GM12878 (cell line): ENCODE data around the gene C19orf18. TPM values are rescaled to one million over a fixed set of nuclear protein-coding genes. Genes with fewer than 3 reads are reported as not detected.

Source experiments
- ATAC-seq: fragments of 200-7000 bp; cut with Tn5 transposase; 3 replicates; pipeline ENCODE4 v1.9.1; 2020; ENCODE audit warnings: mild to moderate bottlenecking, moderate library complexity
- BruUV-seq: library from RNA; stranded (reverse); fragments of 400-500 nt; replicated peaks from 2 replicates; lab custom pipeline; 2021; lab: Mats Ljungman, UMichigan
- CTCF ChIA-PET: fragments of 300-600 bp; sonication (Branson Sonifier 250); formaldehyde crosslinking; extraction: SDS; loops from one replicate; lab custom pipeline; 2021; ENCODE audit warnings: inconsistent platforms; lab: Yijun Ruan, JAX
- POLR2A ChIA-PET: fragments of 350-600 bp; formaldehyde crosslinking; extraction: SDS; loops from one replicate; lab custom pipeline; 2021; ENCODE audit warnings: inconsistent platforms; lab: Charles Lee
- RAD21 ChIA-PET: fragments of 300-600 bp; sonication (Branson Sonifier 250); formaldehyde crosslinking; loops from one replicate; lab custom pipeline; 2023; ENCODE audit warnings: antibody characterized with exemption; ENCODE audit not compliant: unreplicated experiment; lab: Charles Lee
- SMC1A ChIA-PET: fragments of 300-600 bp; sonication (Branson Sonifier 250); formaldehyde crosslinking; loops from one replicate; lab custom pipeline; 2023; ENCODE audit not compliant: unreplicated experiment, uncharacterized antibody; lab: Charles Lee
- DNase-seq: peaks from one replicate; pipeline ENCODE4 v3.0.0-alpha.2; 2011; ENCODE audit warnings: low read depth, low spot score
- FAIRE-seq: peaks from 3 replicates; lab custom pipeline; 2011; peaks lifted over from hg19 to GRCh38; lab: Jason Lieb, UNC
- H2AFZ ChIP-seq: 2 replicates; pipeline ENCODE4 v1.6.0; 2011; ENCODE audit warnings: low read depth, low read length, control low read depth; ENCODE audit not compliant: control insufficient read depth
- H3K27ac ChIP-seq: 2 replicates; pipeline ENCODE4 v1.5.1; 2011; ENCODE audit warnings: control low read depth; ENCODE audit not compliant: control insufficient read depth, insufficient read depth
- H3K27me3 ChIP-seq, 2 experiments: replicated peaks in 1 of 2; 2 replicates each; pipeline versions ENCODE4 v1.6.0 to v1.6.1; 2011; ENCODE audit warnings: low read length in 1 of 2; ENCODE audit not compliant: control insufficient read depth in 2 of 2, insufficient read depth in 2 of 2
- H3K36me3 ChIP-seq, 2 experiments: 2 replicates each; pipeline ENCODE4 v1.5.1; 2011; ENCODE audit warnings: low read length in 1 of 2; ENCODE audit not compliant: control insufficient read depth in 2 of 2, insufficient read depth in 2 of 2
- H3K4me1 ChIP-seq: 2 replicates; pipeline ENCODE4 v1.6.1; 2011; ENCODE audit warnings: mild to moderate bottlenecking, low read length, moderate library complexity, mixed read lengths; ENCODE audit not compliant: control insufficient read depth, insufficient read depth
- H3K4me2 ChIP-seq: 2 replicates; pipeline ENCODE4 v1.6.0; 2011; ENCODE audit warnings: control low read depth; ENCODE audit not compliant: control insufficient read depth, insufficient read depth
- H3K4me3 ChIP-seq: fragments of 200-600 bp; sonication (generic); 2 replicates; pipeline ENCODE4 v1.5.1; 2016
- H3K79me2 ChIP-seq: 2 replicates; pipeline ENCODE4 v1.6.0; 2011; ENCODE audit warnings: low read length; ENCODE audit not compliant: control insufficient read depth, insufficient read depth
- H3K9ac ChIP-seq: 2 replicates; pipeline ENCODE4 v1.8.0; 2011; ENCODE audit warnings: low read length, control low read depth, mixed read lengths; ENCODE audit not compliant: control insufficient read depth, insufficient read depth
- H3K9me3 ChIP-seq: replicated peaks from 3 replicates; pipeline ENCODE4 v1.5.1; 2011; ENCODE audit warnings: mild to moderate bottlenecking, low read length; ENCODE audit not compliant: control insufficient read depth, insufficient read depth
- H4K20me1 ChIP-seq: 2 replicates; pipeline ENCODE4 v1.6.0; 2011; ENCODE audit not compliant: control insufficient read depth, insufficient read depth
- BMI1 ChIP-seq: fragments of 450-650 bp; IDR thresholded peaks from 2 replicates; pipeline ENCODE4 v1.6.1; 2016; ENCODE audit warnings: mild to moderate bottlenecking, moderate library complexity, borderline replicate concordance
- CREB1 ChIP-seq: IDR thresholded peaks from 2 replicates; pipeline ENCODE4 v1.6.1; 2012; ENCODE audit warnings: low read depth, mild to moderate bottlenecking, inconsistent platforms
- CREM ChIP-seq: IDR thresholded peaks from 2 replicates; pipeline ENCODE4 v1.6.1; 2014; ENCODE audit warnings: antibody characterized with exemption, low read depth
- GABPA ChIP-seq: IDR thresholded peaks from 2 replicates; pipeline ENCODE4 v1.6.1; 2014; ENCODE audit warnings: antibody characterized with exemption, low read depth, mild to moderate bottlenecking, inconsistent platforms
- HDAC2 ChIP-seq: fragments of 200-600 bp; sonication (generic); IDR thresholded peaks from 2 replicates; pipeline ENCODE4 v1.6.1; 2017
- IRF4 ChIP-seq: IDR thresholded peaks from 2 replicates; pipeline ENCODE4 v1.6.1; 2011; ENCODE audit warnings: low read depth, low read length
- PML ChIP-seq: IDR thresholded peaks from 2 replicates; pipeline ENCODE4 v1.6.1; 2012; ENCODE audit warnings: low read length, inconsistent platforms
- POLR2A ChIP-seq: IDR thresholded peaks from 2 replicates; pipeline ENCODE4 v1.6.1; 2011; ENCODE audit warnings: low read depth, mild to moderate bottlenecking, low read length
- POLR2AphosphoS5 ChIP-seq: IDR thresholded peaks from 2 replicates; pipeline ENCODE4 v1.6.1; 2011; ENCODE audit warnings: mild to moderate bottlenecking, low read length, inconsistent platforms
- RAD21 ChIP-seq: IDR thresholded peaks from 2 replicates; pipeline ENCODE4 v1.6.1; 2011; ENCODE audit warnings: mild to moderate bottlenecking, low read depth, low read length, moderate library complexity; ENCODE audit not compliant: insufficient read depth
- SUPT20H ChIP-seq: IDR thresholded peaks from 2 replicates; pipeline ENCODE4 v1.6.1; 2011; ENCODE audit warnings: low read depth, mild to moderate bottlenecking, low read length, moderate library complexity, borderline replicate concordance; ENCODE audit not compliant: control insufficient read depth
- TAF1 ChIP-seq: IDR thresholded peaks from 2 replicates; pipeline ENCODE4 v1.6.1; 2011; ENCODE audit warnings: mild to moderate bottlenecking, low read depth, low read length, borderline replicate concordance
- TARDBP ChIP-seq: IDR thresholded peaks from 2 replicates; pipeline ENCODE4 v1.6.1; 2016; ENCODE audit warnings: borderline replicate concordance
- TBL1XR1 ChIP-seq: IDR thresholded peaks from 2 replicates; pipeline ENCODE4 v1.6.1; 2012; ENCODE audit warnings: low read depth, low read length, improper control_type of control experiment
- TCF12 ChIP-seq: IDR thresholded peaks from 2 replicates; pipeline ENCODE4 v1.6.1; 2011; ENCODE audit warnings: low read depth, mild to moderate bottlenecking, low read length
- USF2 ChIP-seq: IDR thresholded peaks from 2 replicates; pipeline ENCODE4 v1.6.1; 2011; ENCODE audit warnings: low read depth, low read length, improper control_type of control experiment, borderline replicate concordance
- WRNIP1 ChIP-seq: IDR thresholded peaks from 2 replicates; pipeline ENCODE4 v1.6.1; 2011; ENCODE audit warnings: low read depth, low read length, improper control_type of control experiment, borderline replicate concordance
- ZNF217 ChIP-seq: fragments of 450-650 bp; IDR thresholded peaks from 2 replicates; pipeline ENCODE4 v1.6.1; 2017; ENCODE audit warnings: antibody characterized with exemption, mild to moderate bottlenecking
- WGBS: methylation state at CpG from one replicate; pipeline ENCODE4 v1.1.6; 2016; ENCODE audit warnings: low lambda C conversion rate; ENCODE audit not compliant: insufficient replicate concordance, insufficient coverage; ENCODE audit errors: missing lambda C conversion rate; 5-methylcytosine and 5-hydroxymethylcytosine counted together
- in situ Hi-C: fragments of 300-500 bp; cut with MboI; formaldehyde crosslinking; loops from 9 replicates; pipeline ENCODE4 v1.14.3; 2018; ENCODE audit warnings: mixed read lengths
- intact Hi-C: fragments of 100-400 bp; cut with micrococcal nuclease; formaldehyde crosslinking; loops from one replicate; pipeline ENCODE4 v1.14.2; 2022; ENCODE audit not compliant: unreplicated experiment
- polyA plus RNA-seq, 11 experiments: library from polyadenylated mRNA; depleted of rRNA in 4 of 11; unstranded in 6 of 11; stranded (reverse) in 5 of 11; fragments of >200 nt; fragmentation: Nextera tagmentation in 4 of 11; fragmentation: Illumina TruSeq in 1 of 11; extraction: Ambion mirVana in 4 of 11; extraction: Trizol in 1 of 11; gene quantifications; 1 replicate in 1 of 11; 2 replicates in 10 of 11; pipeline versions ENCODE4 v1.2.1 to v1.2.3, GENCODE V29; 2011 to 2016; ENCODE audit warnings: inconsistent platforms in 2 of 11, missing spikeins in 2 of 11, low read depth in 1 of 11
- total RNA-seq, 4 experiments: library from RNA; depleted of rRNA in 3 of 4; stranded (reverse); fragments of >200 nt in 3 of 4; fragmentation: Illumina TruSeq in 1 of 4; extraction: Trizol in 1 of 4; gene quantifications; 2 replicates each; pipeline versions ENCODE4 v1.2.1 to v1.2.3, GENCODE V29; 2013 to 2021

The C19orf18 gene
- total and polyA plus RNA-seq, 10 of the 15 experiments (the other 5 are each of a cell fraction or from before 2014, with no cell fraction given): 0.12 to 0.29 (median 0.21) TPM; not detected in 7

GRCh38 chr19:58014141-58014540, 39.8 kb upstream of the C19orf18 start:
- intact Hi-C loops (no loop called here), in situ Hi-C loops (no loop called here)
- H3K27me3 ChIP-seq: no peaks in the 10 kb centered on the region
- H3K79me2 ChIP-seq: no peaks in the 10 kb centered on the region
- H4K20me1 ChIP-seq: no peaks in the 10 kb centered on the region
- no peak for TF ChIP-seq GABPA
- TF ChIP-seq CREB1: no peak
- no peak for TF ChIP-seq TAF1
- no peak for TF ChIP-seq BMI1
- no peak for TF ChIP-seq CREM
- no peak for TF ChIP-seq WRNIP1
- no peak for TF ChIP-seq TARDBP
- TF ChIP-seq POLR2AphosphoS5: no peak
- TF ChIP-seq PML: no peak
- no peak for TF ChIP-seq USF2
- no peak for TF ChIP-seq SUPT20H
- TF ChIP-seq IRF4: no peak
- no peak for TF ChIP-seq ZNF217
- no peak for TF ChIP-seq TCF12
- no peak for TF ChIP-seq TBL1XR1
- no peak for TF ChIP-seq HDAC2
- no peak for TF ChIP-seq RAD21
- TF ChIP-seq POLR2A: no peak
- ATAC-seq: no peak
- no peak overlapping the region for H3K4me3 ChIP-seq
- ChIA-PET RAD21 (no interaction called here), CTCF (no interaction called here), SMC1A (no interaction called here), POLR2A (no interaction called here)
- H2AFZ ChIP-seq: no peak overlapping the region
- no peak for FAIRE-seq
- no peak overlapping the region for H3K27ac ChIP-seq
- H3K4me1 ChIP-seq: no peaks in the 10 kb centered on the region
- H3K4me2 ChIP-seq: no peak overlapping the region
- BruUV-seq: no TSS peak
- peaks cover 15% of the 10 kb centered on the region; the same call in 2 of the 3 replicates for H3K9me3 ChIP-seq
- no peaks in the 10 kb centered on the region for H3K36me3 ChIP-seq
- DNase-seq: no peak
- no peak overlapping the region for H3K9ac ChIP-seq
- WGBS: 19% methylated on average over 5 of the region's 5 CpGs
